Islet precursor cell (in vitro differentiated cells): Measurements from ENCODE around the gene GPR37.

Experiments used
- DNase-seq: peaks from one replicate; pipeline ENCODE4 v3.0.0-alpha.2; 2018

GPR37 gene

DNA sequence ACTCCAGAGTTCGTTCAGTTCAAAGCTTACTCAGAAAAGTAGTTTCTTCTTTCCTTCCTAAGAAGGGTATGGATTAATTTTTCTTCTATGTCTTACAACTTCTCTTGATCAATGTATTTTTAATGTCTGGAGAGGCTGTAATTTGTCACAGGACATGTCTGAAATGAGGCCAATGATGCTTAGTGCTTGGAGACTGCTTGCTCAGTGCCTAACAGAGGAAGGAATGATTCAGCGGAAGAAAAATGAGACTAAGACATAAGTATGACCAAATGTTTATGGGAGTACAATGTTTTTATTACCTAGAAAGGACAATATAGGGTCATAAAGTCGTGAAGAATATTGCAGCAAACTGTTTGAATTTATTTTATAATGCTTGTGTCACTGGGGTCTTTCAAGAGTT lies 43.3 kb downstream of the GPR37 start:
- DNase-seq: no peak

DNA sequence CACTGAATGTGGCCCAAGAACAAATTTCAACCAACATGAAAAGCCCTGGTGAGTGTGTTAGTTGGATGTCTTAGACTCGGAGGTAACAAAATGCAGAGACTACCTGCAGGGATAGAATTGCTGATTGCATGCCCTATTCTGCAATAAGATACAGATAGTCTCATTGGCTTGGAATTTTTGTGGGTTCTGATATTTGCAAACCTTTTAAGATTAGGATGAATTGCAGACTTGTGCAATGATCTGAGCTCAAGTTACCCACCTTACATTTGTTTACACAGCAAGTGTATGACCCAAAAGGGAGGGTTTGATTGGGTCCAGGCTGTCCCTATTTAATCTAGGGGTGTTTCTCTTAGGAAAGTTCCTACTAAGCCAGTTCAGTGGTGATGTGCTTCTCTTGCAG lies 45.4 kb downstream of the GPR37 start:
- DNase-seq: no peak

DNA sequence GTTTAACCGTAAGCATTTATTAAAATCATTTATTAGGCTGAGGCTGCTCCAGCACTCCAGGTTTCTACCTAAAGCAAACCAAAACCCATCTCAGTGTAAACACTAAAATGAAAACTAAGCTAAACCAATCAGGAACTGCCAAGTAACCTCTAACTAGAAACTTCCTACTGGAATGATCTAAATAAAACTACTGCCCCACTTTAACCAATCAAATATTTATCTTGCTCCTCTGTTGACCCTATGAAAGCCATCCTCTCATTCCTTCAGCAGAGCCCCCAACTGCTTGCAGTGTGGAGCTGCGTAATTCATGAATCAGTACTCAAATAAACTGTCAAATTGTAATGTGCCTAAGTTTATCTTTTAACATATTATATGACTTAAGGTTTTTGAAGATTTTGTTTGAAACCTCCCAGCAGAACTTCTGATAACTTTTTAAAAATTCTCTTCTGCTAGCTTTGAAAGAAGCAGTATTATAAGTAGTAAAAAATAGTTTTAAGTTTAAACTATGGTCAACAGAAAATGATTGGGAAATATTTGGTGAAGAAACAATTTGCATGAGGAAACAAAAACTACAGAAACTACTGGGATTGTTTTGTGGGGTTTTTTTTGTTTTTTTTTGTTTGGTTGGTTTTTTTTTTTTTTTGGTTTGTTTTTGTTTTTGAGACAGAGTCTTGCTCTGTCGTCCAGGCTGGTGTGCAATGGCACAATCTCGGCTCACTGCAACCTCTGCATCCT lies 47.4 kb downstream of the GPR37 start:
- no peak for DNase-seq

DNA sequence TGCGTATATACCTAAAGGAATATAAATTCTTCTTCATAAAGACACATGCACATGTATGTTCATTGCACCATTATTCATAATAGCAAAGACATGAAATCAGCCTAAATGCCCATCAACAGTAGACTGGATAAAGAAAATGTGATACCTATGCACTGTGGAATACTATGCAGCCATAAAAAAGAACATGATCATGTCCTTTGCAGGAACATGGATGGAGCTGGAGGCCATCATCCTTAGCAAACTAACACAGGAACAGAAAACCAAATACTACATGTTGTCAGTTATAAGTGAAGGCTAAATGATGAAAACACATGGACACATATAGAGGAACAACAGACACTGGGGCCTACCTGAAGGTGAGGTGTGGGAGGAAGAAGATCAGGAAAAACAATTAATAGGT lies 48.7 kb downstream of the GPR37 start:
- no peak for DNase-seq

DNA sequence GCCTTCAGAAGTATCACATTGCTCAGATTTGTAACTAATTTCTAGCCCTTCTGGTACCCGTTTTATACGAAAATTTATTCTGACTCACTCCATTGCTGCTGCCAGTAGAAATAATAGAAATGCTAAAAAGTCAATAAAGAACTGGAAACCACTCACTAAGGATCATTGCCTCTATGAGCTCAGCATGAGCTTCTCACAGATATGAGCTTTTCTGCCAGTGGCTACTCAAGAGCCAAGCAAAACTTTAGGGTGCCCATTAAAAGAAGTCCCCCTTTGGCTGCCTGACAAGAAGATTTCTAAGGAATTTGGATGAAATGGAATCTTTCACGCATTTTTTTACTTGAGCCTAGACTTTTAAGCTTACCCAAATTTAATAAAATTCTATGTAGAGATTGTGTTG lies 52.5 kb downstream of the GPR37 start:
- no peak for DNase-seq

DNA sequence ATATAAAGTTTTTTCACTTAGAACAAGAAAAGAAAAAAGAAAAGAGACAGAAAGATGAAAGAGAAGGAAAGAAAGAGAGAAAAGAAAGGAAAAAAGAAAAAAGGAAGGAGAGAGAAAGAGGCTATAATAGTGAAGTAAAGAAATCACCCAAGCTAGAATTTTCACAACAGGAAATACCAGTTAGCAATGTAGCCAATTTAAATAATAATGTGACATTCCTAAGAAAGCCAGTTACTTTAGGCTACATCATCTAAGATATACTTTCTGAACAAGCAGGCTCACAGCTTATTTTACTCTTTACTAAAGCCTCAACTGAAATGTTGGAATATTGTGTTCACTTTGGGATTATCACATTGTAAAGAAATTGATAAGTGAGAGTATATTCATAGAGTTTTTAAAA lies 53.6 kb downstream of the GPR37 start:
- DNase-seq: no peak

DNA sequence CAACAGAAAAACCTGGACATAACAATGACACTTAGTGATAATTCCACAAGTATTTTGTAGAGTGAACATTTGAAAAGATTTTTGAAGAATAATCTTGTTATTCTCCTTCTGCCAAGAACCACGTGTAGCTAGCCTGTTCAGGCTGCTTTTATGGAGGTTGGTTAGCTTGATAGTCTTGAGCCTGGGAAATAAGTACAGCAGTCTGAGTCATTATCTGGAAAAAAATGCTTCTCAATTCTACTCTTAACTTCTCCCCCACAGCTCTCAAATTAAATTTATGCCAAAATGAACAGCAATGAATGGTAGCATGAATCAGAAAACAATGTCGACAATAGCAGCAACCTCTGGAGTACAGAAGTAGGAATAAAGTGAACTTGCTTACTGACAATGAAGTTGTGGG lies 63.2 kb downstream of the GPR37 start:
- no peak for DNase-seq

DNA sequence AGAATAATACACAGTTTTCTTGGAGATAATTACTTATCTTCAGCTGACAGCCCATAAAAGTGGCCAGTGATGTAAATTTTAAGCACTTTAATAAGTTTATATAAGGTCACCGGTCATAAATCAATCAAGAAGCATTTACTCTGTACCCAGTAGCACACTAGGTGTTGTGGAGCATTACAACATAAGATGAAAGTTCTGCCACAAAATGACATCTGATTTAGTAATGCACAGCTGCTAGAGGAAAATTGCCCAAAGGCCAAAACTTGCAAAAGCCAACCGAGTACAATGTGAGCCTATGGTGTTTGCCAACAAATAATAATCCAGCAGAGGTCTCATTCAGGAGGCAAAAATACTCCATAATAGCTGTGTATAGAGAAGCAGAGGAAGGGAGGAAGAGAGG lies 63.6 kb downstream of the GPR37 start:
- no peak for DNase-seq

DNA sequence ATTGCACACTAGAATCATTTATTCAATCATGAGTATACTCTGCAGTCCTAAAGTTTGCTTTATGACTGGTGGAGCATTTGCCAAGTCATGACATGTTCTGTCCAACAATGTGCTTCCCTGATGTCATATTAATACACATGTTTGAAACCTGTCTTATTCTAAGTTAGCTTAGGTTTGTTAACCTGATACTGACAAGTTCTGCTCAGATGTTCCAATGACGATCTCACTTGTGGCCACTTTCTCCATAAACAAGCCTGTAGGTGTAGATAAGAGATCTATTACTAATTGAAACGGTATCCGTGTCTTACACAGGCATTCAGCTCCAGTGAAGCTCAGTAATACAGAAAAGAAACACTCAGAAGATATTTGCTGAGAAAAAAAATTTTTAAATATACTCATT lies 64.9 kb downstream of the GPR37 start:
- no peak for DNase-seq

DNA sequence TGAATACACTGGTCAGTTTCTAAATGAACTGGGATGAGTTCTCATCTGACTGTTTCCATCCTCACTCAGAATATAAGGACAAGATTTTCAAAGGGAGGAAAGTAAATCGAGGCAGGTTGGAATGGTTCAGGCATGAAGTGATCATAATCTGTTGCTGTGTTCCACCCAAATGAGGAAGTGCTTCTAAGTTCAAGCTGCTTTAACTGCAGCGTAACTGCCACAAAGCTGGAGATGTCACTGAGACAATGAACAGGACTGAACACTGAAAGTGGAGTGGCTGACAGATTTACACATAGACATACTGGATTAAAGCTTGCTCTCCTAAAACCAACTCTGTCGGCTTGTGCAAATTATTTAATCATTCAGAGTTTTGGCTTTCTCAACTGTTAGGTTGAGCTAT lies 66.6 kb downstream of the GPR37 start:
- DNase-seq: peak; percentile 44

DNA sequence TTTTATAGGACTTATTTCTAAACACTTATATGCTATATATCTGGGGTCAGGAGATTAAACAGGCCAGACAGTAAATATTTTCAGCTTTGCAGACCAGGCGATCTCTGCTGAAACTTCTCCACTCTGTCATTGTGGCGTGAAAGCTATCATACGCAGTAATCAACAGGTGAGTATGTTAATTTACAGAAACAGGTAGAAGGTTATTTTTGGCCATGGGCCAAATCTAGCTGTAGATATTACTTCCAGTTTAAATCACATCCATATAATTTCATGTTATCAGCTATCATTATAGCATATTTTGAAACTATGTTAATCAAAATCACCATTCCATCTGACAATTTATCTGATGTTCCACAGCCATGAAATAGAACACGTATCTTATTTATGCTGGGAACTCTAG lies 67.8 kb downstream of the GPR37 start:
- DNase-seq: no peak
